ENCODE measurements around the gene NIF3L1. TPM values are rescaled to one million over a fixed set of nuclear protein-coding genes. Genes with fewer than 3 reads are reported as not detected.

NIF3L1 gene
- total and polyA plus RNA-seq, 8 donors = 14.3 to 39.6 (median 20.4) TPM

GRCh38 chr2:200869014-200869413, 20.2 kb upstream of the NIF3L1 start:
- H3K4me3 ChIP-seq = no peak overlapping the region
- TF ChIP-seq POLR2A (IDR thresholded peaks at IDR 0.05) (no peak), POLR2AphosphoS5 (IDR thresholded peaks at IDR 0.05) (no peak), CTCF (IDR thresholded peaks at IDR 0.05) (no peak), EP300 (IDR thresholded peaks at IDR 0.05) (no peak)
- DNase-seq = no peak
- H3K27me3 ChIP-seq = no peaks in the 10 kb centered on the region
- peaks cover 10 to 41% (median 20%) of the 10 kb centered on the region in 4 donors for H3K4me1 ChIP-seq
- peaks cover 9 to 39% (median 34%) of the 10 kb centered on the region in 4 donors for H3K36me3 ChIP-seq
- no peaks in the 10 kb centered on the region for H3K9me3 ChIP-seq
- intact Hi-C loops (cut with DNase I; ENCODE audit: low total_unique reads) = no loop called here
- 54 to 90% (median 72%) methylated on average over 2 of the region's 2 CpGs for WGBS, 5 donors
- peak overlapping the region in 1 of 5 donors; percentile 60 for H3K27ac ChIP-seq

- intact Hi-C loops (cut with DNase I; ENCODE audit: low total_unique reads) = no loop called here
- 69 to 85% (median 73%) methylated on average over 3 of the region's 3 CpGs for WGBS, 5 donors
- TF ChIP-seq EP300 (IDR thresholded peaks at IDR 0.05) (no peak), CTCF (IDR thresholded peaks at IDR 0.05) (no peak)
- Histone ChIP-seq H3K4me3 (no peak overlapping the region), H3K27me3 (no peaks in the 10 kb centered on the region), H3K36me3 (peaks cover 19 to 61% (median 55%) of the 10 kb centered on the region in 4 donors), H3K9me3 (no peaks in the 10 kb centered on the region), H3K27ac (no peak overlapping the region), H3K4me1 (peaks cover 4 to 26% (median 10%) of the 10 kb centered on the region in 4 donors)
- DNase-seq = no peak
Measured at GRCh38 chr2:200871151-200871550, 18.0 kb upstream of the NIF3L1 start.

GRCh38 chr2:200873560-200873959, 15.6 kb upstream of the NIF3L1 start:
- H3K36me3 ChIP-seq = peaks cover 27 to 85% (median 78%) of the 10 kb centered on the region in 4 donors
- WGBS, 5 donors = 93 to 97% (median 96%) methylated on average over 6 of the region's 6 CpGs

GRCh38 chr2:200877443-200877842, 11.7 kb upstream of the NIF3L1 start:
- H3K9me3 ChIP-seq = no peaks in the 10 kb centered on the region
- no peaks in the 10 kb centered on the region for H3K4me1 ChIP-seq
- intact Hi-C loops (cut with DNase I; ENCODE audit: low total_unique reads) = no loop called here
- DNase-seq = no peak
- no peak overlapping the region for H3K4me3 ChIP-seq
- TF ChIP-seq CTCF (IDR thresholded peaks at IDR 0.05) (no peak), EP300 (IDR thresholded peaks at IDR 0.05) (no peak), POLR2A (IDR thresholded peaks at IDR 0.05) (no peak), POLR2AphosphoS5 (IDR thresholded peaks at IDR 0.05) (no peak)
- peaks cover 38 to 100% (median 95%) of the 10 kb centered on the region in 4 donors for H3K36me3 ChIP-seq
- no peaks in the 10 kb centered on the region for H3K27me3 ChIP-seq
- no peak overlapping the region for H3K27ac ChIP-seq

More at GRCh38 chr2:200873560-200873959, 15.6 kb upstream of the NIF3L1 start:
- no peaks in the 10 kb centered on the region for H3K27me3 ChIP-seq
- H3K27ac ChIP-seq = no peak overlapping the region
- H3K9me3 ChIP-seq = no peaks in the 10 kb centered on the region
- DNase-seq = no peak
- no peak for TF ChIP-seq POLR2AphosphoS5 (IDR thresholded peaks at IDR 0.05)
- TF ChIP-seq POLR2A (IDR thresholded peaks at IDR 0.05) = no peak
- no peak for TF ChIP-seq CTCF (IDR thresholded peaks at IDR 0.05)
- no peak for TF ChIP-seq EP300 (IDR thresholded peaks at IDR 0.05)
- H3K4me1 ChIP-seq = peaks cover 0 to 8% (median 0%) of the 10 kb centered on the region in 4 donors
- intact Hi-C loops (cut with DNase I; ENCODE audit: low total_unique reads) = no loop called here
- H3K4me3 ChIP-seq = no peak overlapping the region
